GM21528 (cell line): ENCODE results near the gene SLCO3A1.

Experiments
- ATAC-seq: cut with Tn5 transposase; IDR thresholded peaks from one replicate; pipeline ENCODE4 v1.9.1; 2021; ENCODE audit warnings: mild to moderate bottlenecking, moderate library complexity; ENCODE audit not compliant: unreplicated experiment, low FRiP score

Gene SLCO3A1

GRCh38 chr15:91880373-91880772, 26.9 kb downstream of the SLCO3A1 start:
- no peak for ATAC-seq

GRCh38 chr15:91881569-91882297, 28.2 kb downstream of the SLCO3A1 start:
- ATAC-seq = no peak

GRCh38 chr15:91882858-91883586, 29.5 kb downstream of the SLCO3A1 start:
- ATAC-seq = no peak

- ATAC-seq = no peak
These were observed 31.1 kb downstream of the SLCO3A1 start for GRCh38 chr15:91884606-91885005.

GRCh38 chr15:91885054-91885453, 31.5 kb downstream of the SLCO3A1 start:
- no peak for ATAC-seq

- no peak for ATAC-seq
These were observed 32.3 kb downstream of the SLCO3A1 start for GRCh38 chr15:91885714-91886270.

GRCh38 chr15:91886878-91887277, 33.4 kb downstream of the SLCO3A1 start:
- ATAC-seq = no peak

GRCh38 chr15:91887321-91887720, 33.8 kb downstream of the SLCO3A1 start:
- ATAC-seq = no peak

- ATAC-seq = no peak
These were observed 34.4 kb downstream of the SLCO3A1 start for GRCh38 chr15:91887921-91888373.

GRCh38 chr15:91889111-91889815, 35.8 kb downstream of the SLCO3A1 start:
- ATAC-seq = no peak

GRCh38 chr15:91890614-91891013, 37.1 kb downstream of the SLCO3A1 start:
- no peak for ATAC-seq

GRCh38 chr15:91891101-91891500, 37.6 kb downstream of the SLCO3A1 start:
- no peak for ATAC-seq

- no peak for ATAC-seq
These were observed 38.4 kb downstream of the SLCO3A1 start for GRCh38 chr15:91891788-91892345.

- no peak for ATAC-seq
These were observed 38.9 kb downstream of the SLCO3A1 start for GRCh38 chr15:91892436-91892835.

- ATAC-seq = no peak
These were observed 41.1 kb downstream of the SLCO3A1 start for GRCh38 chr15:91894606-91895005.

GRCh38 chr15:91895051-91895450, 41.5 kb downstream of the SLCO3A1 start:
- no peak for ATAC-seq

- no peak for ATAC-seq
These were observed 43.0 kb downstream of the SLCO3A1 start for GRCh38 chr15:91896341-91897055.

- ATAC-seq = no peak
These were observed 44.3 kb downstream of the SLCO3A1 start for GRCh38 chr15:91897585-91898372.

- no peak for ATAC-seq
These were observed 45.3 kb downstream of the SLCO3A1 start for GRCh38 chr15:91898843-91899242.
